Neuronal stem cell (in vitro differentiated cells): ENCODE measurements around the gene LRRC37B.
"Not testable (repeated sequence)": the region's sequence is repeated elsewhere in the genome, so short reads cannot be mapped to it uniquely, and the experiment has no call there.

ENCODE experiments used
- DNase-seq: peaks from one replicate; pipeline ENCODE4 v3.0.0-alpha.2; 2013; ENCODE audit warnings: low spot score
- H2AFZ ChIP-seq: one replicate; pipeline ENCODE4 v1.6.1; 2013; ENCODE audit warnings: mild to moderate bottlenecking, low read length, inconsistent platforms
- H2AK5ac ChIP-seq: 2 replicates; pipeline ENCODE4 v1.6.1; 2013; ENCODE audit warnings: low read depth, mild to moderate bottlenecking, inconsistent platforms, low read length, moderate library complexity, mixed read lengths
- H2BK120ac ChIP-seq: 2 replicates; pipeline ENCODE4 v1.6.1; 2013; ENCODE audit warnings: low read depth, mild to moderate bottlenecking, inconsistent platforms, low read length, moderate library complexity, mixed read lengths
- H2BK12ac ChIP-seq: one replicate; pipeline ENCODE4 v1.6.1; 2013; ENCODE audit warnings: low read length, inconsistent platforms
- H2BK15ac ChIP-seq: 2 replicates; pipeline ENCODE4 v1.6.1; 2013; ENCODE audit warnings: mild to moderate bottlenecking, low read length, inconsistent platforms, mixed read lengths
- H2BK5ac ChIP-seq: one replicate; pipeline ENCODE4 v1.6.1; 2013; ENCODE audit warnings: inconsistent platforms, mild to moderate bottlenecking, low read length, moderate library complexity
- H3K14ac ChIP-seq: one replicate; pipeline ENCODE4 v1.6.1; 2013; ENCODE audit warnings: low read length, inconsistent platforms
- H3K18ac ChIP-seq: 2 replicates; pipeline ENCODE4 v1.6.1; 2013; ENCODE audit warnings: low read length, inconsistent platforms
- H3K23ac ChIP-seq: 2 replicates; pipeline ENCODE4 v1.6.1; 2013; ENCODE audit warnings: low read depth, mild to moderate bottlenecking, mixed read lengths, low read length, inconsistent platforms; ENCODE audit not compliant: poor library complexity
- H3K27ac ChIP-seq: replicated peaks from 3 replicates; pipeline ENCODE4 v1.5.1; 2013; ENCODE audit warnings: low read length, inconsistent platforms
- H3K27me3 ChIP-seq, 3 experiments: 2 replicates each; pipeline ENCODE4 v1.6.1; 2013; ENCODE audit warnings: low read length in 3 of 3, mild to moderate bottlenecking in 2 of 3, inconsistent platforms in 1 of 3, low read depth in 1 of 3, mixed read lengths in 1 of 3, moderate library complexity in 1 of 3; ENCODE audit not compliant: control insufficient read depth in 3 of 3, insufficient read depth in 3 of 3
- H3K36me3 ChIP-seq, 2 donors: replicated peaks in 1 of 2; 2 replicates each; pipeline ENCODE4 v1.6.1; 2013; ENCODE audit warnings: low read length in 2 of 2; ENCODE audit not compliant: control insufficient read depth in 2 of 2, insufficient read depth in 2 of 2
- H3K4ac ChIP-seq: 2 replicates; pipeline ENCODE4 v1.6.1; 2013; ENCODE audit warnings: inconsistent platforms, mild to moderate bottlenecking, low read length, moderate library complexity
- H3K4me1 ChIP-seq, 2 donors: 1 replicate in 1 of 2; 2 replicates in 1 of 2; pipeline ENCODE4 v1.6.1; 2013; ENCODE audit warnings: low read length in 2 of 2, low read depth in 1 of 2; ENCODE audit not compliant: control insufficient read depth in 2 of 2, insufficient read depth in 1 of 2
- H3K4me2 ChIP-seq: one replicate; pipeline ENCODE4 v1.6.1; 2013; ENCODE audit warnings: mild to moderate bottlenecking, low read length, inconsistent platforms; ENCODE audit not compliant: insufficient read depth, poor library complexity, severe bottlenecking
- H3K4me3 ChIP-seq, 2 donors: 2 replicates each; pipeline ENCODE4 v1.5.1; 2013; ENCODE audit warnings: low read length in 2 of 2, mild to moderate bottlenecking in 2 of 2, inconsistent platforms in 1 of 2, moderate library complexity in 1 of 2
- H3K79me1 ChIP-seq: one replicate; pipeline ENCODE4 v1.6.1; 2013; ENCODE audit warnings: low read depth, mild to moderate bottlenecking, inconsistent platforms, low read length, moderate library complexity
- H3K9ac ChIP-seq: one replicate; pipeline ENCODE4 v1.6.1; 2013; ENCODE audit warnings: mild to moderate bottlenecking, low read depth, low read length, inconsistent platforms; ENCODE audit not compliant: poor library complexity
- H3K9me3 ChIP-seq, 2 donors: replicated peaks in 1 of 2; 2 replicates each; pipeline versions ENCODE3 to v1.6.1; 2013; ENCODE audit warnings: low read length in 2 of 2, mild to moderate bottlenecking in 2 of 2, inconsistent platforms in 1 of 2, low read depth in 1 of 2, mixed read lengths in 1 of 2, moderate library complexity in 1 of 2; ENCODE audit not compliant: control insufficient read depth in 2 of 2, insufficient read depth in 1 of 2
- H4K8ac ChIP-seq: one replicate; pipeline ENCODE4 v1.6.1; 2013; ENCODE audit warnings: low read depth, mild to moderate bottlenecking, inconsistent platforms, low read length, moderate library complexity
- H4K91ac ChIP-seq: one replicate; pipeline ENCODE4 v1.6.1; 2013; ENCODE audit warnings: low read length, low read depth, mild to moderate bottlenecking, inconsistent platforms; ENCODE audit not compliant: poor library complexity
- WGBS, 2 donors: extraction: QIAGEN DNeasy Blood & Tissue Kit; methylation state at CpG; one replicate each; pipeline ENCODE4 v1.1.7; 2013; ENCODE audit warnings: missing lambda C conversion rate in 2 of 2, mixed read lengths in 1 of 2; ENCODE audit not compliant: insufficient read length in 2 of 2, insufficient replicate concordance in 1 of 2; ENCODE audit errors: extremely low coverage in 2 of 2; 5-methylcytosine and 5-hydroxymethylcytosine counted together

LRRC37B gene

GRCh38 chr17:32040246-32040645, 33.1 kb downstream of the LRRC37B start:
- not testable (repeated sequence) for H2BK15ac ChIP-seq, H3K4ac ChIP-seq, H3K27me3 ChIP-seq, H4K91ac ChIP-seq, H3K4me2 ChIP-seq, DNase-seq, H2BK120ac ChIP-seq, H2BK5ac ChIP-seq, H3K23ac ChIP-seq, H3K27ac ChIP-seq, H2AFZ ChIP-seq, H3K79me1 ChIP-seq, H2BK12ac ChIP-seq, H2AK5ac ChIP-seq, H3K4me3 ChIP-seq, H3K9me3 ChIP-seq, H4K8ac ChIP-seq, H3K9ac ChIP-seq, H3K18ac ChIP-seq, H3K14ac ChIP-seq, H3K4me1 ChIP-seq
- no CpG with 5 or more reads among the region's 17 CpGs for WGBS, 2 donors
- H3K36me3 ChIP-seq = peaks cover 10 to 54% of the 10 kb centered on the region in 2 donors

GRCh38 chr17:32041306-32041875, 34.2 kb downstream of the LRRC37B start:
- H3K4me1 ChIP-seq, H3K9me3 ChIP-seq, H3K79me1 ChIP-seq, H3K27ac ChIP-seq, H3K18ac ChIP-seq, H3K27me3 ChIP-seq, H2BK15ac ChIP-seq, H2AFZ ChIP-seq, H3K4me2 ChIP-seq, H2AK5ac ChIP-seq, DNase-seq, H2BK12ac ChIP-seq, H4K8ac ChIP-seq, H3K9ac ChIP-seq, H3K4me3 ChIP-seq, H4K91ac ChIP-seq, H3K14ac ChIP-seq, H2BK120ac ChIP-seq, H3K23ac ChIP-seq, H3K4ac ChIP-seq, H2BK5ac ChIP-seq: not testable (repeated sequence)
- no CpG with 5 or more reads among the region's 19 CpGs for WGBS, 2 donors
- H3K36me3 ChIP-seq = peaks cover 4 to 45% of the 10 kb centered on the region in 2 donors

- not testable (repeated sequence) for H2AFZ ChIP-seq, H2BK120ac ChIP-seq, H3K79me1 ChIP-seq, H4K8ac ChIP-seq, H2BK12ac ChIP-seq, H2BK15ac ChIP-seq, H2BK5ac ChIP-seq, H3K9me3 ChIP-seq, H3K14ac ChIP-seq, H3K9ac ChIP-seq, H2AK5ac ChIP-seq, H3K18ac ChIP-seq, H3K27ac ChIP-seq, H3K4ac ChIP-seq, H3K4me2 ChIP-seq, H3K4me3 ChIP-seq, H3K4me1 ChIP-seq, DNase-seq, H3K27me3 ChIP-seq, H3K23ac ChIP-seq, H4K91ac ChIP-seq
- no CpG with 5 or more reads among the region's 11 CpGs for WGBS, 2 donors
- H3K36me3 ChIP-seq = peaks cover 4 to 36% of the 10 kb centered on the region in 2 donors
Measured at GRCh38 chr17:32042266-32042665, 35.1 kb downstream of the LRRC37B start.

- H3K4me3 ChIP-seq, H3K14ac ChIP-seq, H4K91ac ChIP-seq, H4K8ac ChIP-seq, H3K79me1 ChIP-seq, H3K4me2 ChIP-seq, H3K23ac ChIP-seq, H3K9me3 ChIP-seq, H2BK5ac ChIP-seq, H2BK15ac ChIP-seq, H3K18ac ChIP-seq, H2AFZ ChIP-seq, H3K27ac ChIP-seq, H2AK5ac ChIP-seq, H3K4ac ChIP-seq, H3K4me1 ChIP-seq, H3K9ac ChIP-seq, H3K27me3 ChIP-seq, DNase-seq, H2BK120ac ChIP-seq, H2BK12ac ChIP-seq: not testable (repeated sequence)
- H3K36me3 ChIP-seq = peaks cover 2 to 25% of the 10 kb centered on the region in 2 donors
- no CpG with 5 or more reads among the region's 3 CpGs for WGBS, 2 donors
Measured at GRCh38 chr17:32045611-32046010, 38.4 kb downstream of the LRRC37B start.
